Activated CD8-positive, alpha-beta memory T cell treated with anti-CD3 and anti-CD28 coated beads for 4 hours (primary cell): Measurements from ENCODE around the gene NGEF.

ENCODE experiments used
- DNase-seq, 2 donors: peaks; one replicate each; pipeline ENCODE4 v3.0.0-alpha.2; 2020; ENCODE audit warnings: low read depth in 2 of 2

Gene NGEF

GRCh38 chr2:232897598-232898408 is 115.3 kb downstream of the NGEF start:
- DNase-seq: no peak

- no peak for DNase-seq
These were observed 116.1 kb downstream of the NGEF start for GRCh38 chr2:232896720-232897597.

- no peak for DNase-seq
These were observed 116.9 kb downstream of the NGEF start for GRCh38 chr2:232896111-232896510.

- no peak for DNase-seq
These were observed 118.3 kb downstream of the NGEF start for GRCh38 chr2:232894746-232895145.

- DNase-seq: no peak
These were observed 118.8 kb downstream of the NGEF start for GRCh38 chr2:232894251-232894650.

GRCh38 chr2:232893834-232894233 is 119.2 kb downstream of the NGEF start:
- DNase-seq: no peak

GRCh38 chr2:232892843-232893242 is 120.2 kb downstream of the NGEF start:
- no peak for DNase-seq

GRCh38 chr2:232892221-232892620 is 120.8 kb downstream of the NGEF start:
- DNase-seq: no peak

- no peak for DNase-seq
These were observed 121.4 kb downstream of the NGEF start for GRCh38 chr2:232891621-232892071.

- DNase-seq: no peak
These were observed 122.0 kb downstream of the NGEF start for GRCh38 chr2:232890896-232891601.

GRCh38 chr2:232890536-232890895 is 122.5 kb downstream of the NGEF start:
- DNase-seq: no peak

- no peak for DNase-seq
These were observed 123.1 kb downstream of the NGEF start for GRCh38 chr2:232889876-232890401.

- no peak for DNase-seq
These were observed 124.1 kb downstream of the NGEF start for GRCh38 chr2:232888839-232889529.

- DNase-seq: no peak
These were observed 124.8 kb downstream of the NGEF start for GRCh38 chr2:232888099-232888836.

- no peak for DNase-seq
These were observed 125.7 kb downstream of the NGEF start for GRCh38 chr2:232887171-232887850.

- no peak for DNase-seq
These were observed 126.4 kb downstream of the NGEF start for GRCh38 chr2:232886632-232887031.

GRCh38 chr2:232886176-232886575 is 126.9 kb downstream of the NGEF start:
- no peak for DNase-seq

- no peak for DNase-seq
These were observed 127.6 kb downstream of the NGEF start for GRCh38 chr2:232885264-232885961.

- no peak for DNase-seq
These were observed 128.3 kb downstream of the NGEF start for GRCh38 chr2:232884549-232885263.
